ENCODE measurements around the gene ZSCAN1. TPM values are rescaled to one million over a fixed set of nuclear protein-coding genes. Genes with fewer than 3 reads are reported as not detected.

Gene ZSCAN1
- polyA plus RNA-seq, 1 of the 3 experiments (the other 2 are of a cell fraction): not detected

DNA sequence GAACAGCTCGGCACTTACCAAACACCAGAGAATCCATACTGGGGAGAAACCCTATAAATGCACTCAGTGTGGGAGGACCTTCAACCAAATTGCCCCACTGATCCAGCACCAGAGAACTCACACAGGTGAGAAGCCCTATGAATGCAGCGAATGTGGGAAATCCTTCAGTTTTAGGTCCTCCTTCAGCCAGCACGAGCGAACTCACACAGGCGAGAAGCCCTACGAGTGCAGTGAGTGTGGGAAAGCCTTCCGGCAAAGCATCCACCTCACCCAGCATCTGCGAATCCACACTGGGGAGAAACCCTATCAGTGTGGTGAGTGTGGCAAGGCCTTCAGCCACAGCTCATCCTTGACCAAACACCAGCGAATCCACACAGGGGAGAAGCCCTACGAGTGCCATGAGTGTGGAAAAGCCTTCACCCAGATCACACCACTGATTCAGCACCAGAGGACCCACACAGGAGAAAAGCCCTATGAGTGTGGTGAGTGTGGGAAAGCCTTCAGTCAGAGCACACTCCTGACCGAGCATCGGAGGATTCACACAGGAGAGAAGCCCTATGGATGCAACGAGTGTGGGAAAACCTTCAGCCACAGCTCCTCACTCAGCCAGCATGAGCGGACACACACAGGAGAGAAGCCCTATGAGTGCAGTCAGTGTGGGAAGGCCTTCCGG is 33.6 kb downstream of the ZSCAN1 start (continued):
- TF ChIP-seq CHD2 (IDR thresholded peaks at IDR 0.05; ENCODE audit: low read length, partially characterized antibody) (no peak), YY1 (IDR thresholded peaks at IDR 0.05; ENCODE audit: low read depth) (no peak), TEAD4 (IDR thresholded peaks at IDR 0.05; ENCODE audit: borderline replicate concordance, insufficient read depth) (no peak)

DNA sequence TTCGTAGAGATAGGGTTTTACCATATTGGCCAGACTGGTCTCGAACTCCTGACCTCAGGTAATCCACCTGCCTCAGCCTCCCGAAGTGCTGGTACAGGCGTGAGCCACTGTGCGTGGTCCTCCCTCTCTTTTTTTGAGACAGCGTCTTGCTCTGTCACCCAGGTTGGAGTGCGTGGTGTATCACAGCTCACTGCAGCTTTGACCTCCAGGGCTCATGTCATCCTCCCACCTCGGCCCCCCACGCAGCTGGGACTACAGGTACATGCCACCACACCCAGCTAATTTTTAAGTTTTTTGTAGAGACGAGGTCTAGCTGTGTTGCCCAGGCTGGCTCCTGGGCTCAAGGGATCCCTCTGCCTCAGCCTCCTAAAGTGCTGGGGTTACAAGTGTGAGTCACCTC is 46.0 kb downstream of the ZSCAN1 start:
- Histone ChIP-seq H3K4me1 (ENCODE audit: control insufficient read depth in 1 of 2, insufficient read depth in 2 of 2, low read depth in 1 of 2, low read length in 1 of 2) (no peaks in the 10 kb centered on the region), H3K9me3 (no peaks in the 10 kb centered on the region), H3K9ac (no peak overlapping the region), H2AFZ (ENCODE audit: low read depth) (no peak overlapping the region), H3K27me3 (ENCODE audit: insufficient read depth) (no peaks in the 10 kb centered on the region), H3K36me3 (replicated peaks in 1 of 2; ENCODE audit: control insufficient read depth in 1 of 2, insufficient read depth in 2 of 2, low read length in 1 of 2) (no peaks in the 10 kb centered on the region), H3K27ac (ENCODE audit: low read depth in 2 of 2, low read length in 1 of 2) (no peak overlapping the region), H3F3A (replicated peaks; ENCODE audit: insufficient read depth) (no peaks in the 10 kb centered on the region), H3K4me2 (no peak overlapping the region), H3K79me2 (ENCODE audit: insufficient read depth) (no peaks in the 10 kb centered on the region), H3K4me3 (ENCODE audit: low read depth in 2 of 2, low read length in 1 of 2) (no peak overlapping the region), H4K20me1 (ENCODE audit: insufficient read depth) (no peaks in the 10 kb centered on the region), H3K9me2 (no peaks in the 10 kb centered on the region)
- ChIA-PET CTCF (no interaction called here), POLR2A (no interaction called here)
- no peak for DNase-seq
- WGBS (ENCODE audit: low lambda C conversion rate): 16% methylated on average over 10 of the region's 10 CpGs
- TF ChIP-seq, protein P1, sequence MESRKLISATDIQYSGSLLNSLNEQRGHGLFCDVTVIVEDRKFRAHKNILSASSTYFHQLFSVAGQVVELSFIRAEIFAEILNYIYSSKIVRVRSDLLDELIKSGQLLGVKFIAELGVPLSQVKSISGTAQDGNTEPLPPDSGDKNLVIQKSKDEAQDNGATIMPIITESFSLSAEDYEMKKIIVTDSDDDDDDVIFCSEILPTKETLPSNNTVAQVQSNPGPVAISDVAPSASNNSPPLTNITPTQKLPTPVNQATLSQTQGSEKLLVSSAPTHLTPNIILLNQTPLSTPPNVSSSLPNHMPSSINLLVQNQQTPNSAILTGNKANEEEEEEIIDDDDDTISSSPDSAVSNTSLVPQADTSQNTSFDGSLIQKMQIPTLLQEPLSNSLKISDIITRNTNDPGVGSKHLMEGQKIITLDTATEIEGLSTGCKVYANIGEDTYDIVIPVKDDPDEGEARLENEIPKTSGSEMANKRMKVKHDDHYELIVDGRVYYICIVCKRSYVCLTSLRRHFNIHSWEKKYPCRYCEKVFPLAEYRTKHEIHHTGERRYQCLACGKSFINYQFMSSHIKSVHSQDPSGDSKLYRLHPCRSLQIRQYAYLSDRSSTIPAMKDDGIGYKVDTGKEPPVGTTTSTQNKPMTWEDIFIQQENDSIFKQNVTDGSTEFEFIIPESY (IDR thresholded peaks at IDR 0.05; ENCODE audit: borderline replicate concordance, low read depth): no peak
- TF ChIP-seq, protein P2, sequence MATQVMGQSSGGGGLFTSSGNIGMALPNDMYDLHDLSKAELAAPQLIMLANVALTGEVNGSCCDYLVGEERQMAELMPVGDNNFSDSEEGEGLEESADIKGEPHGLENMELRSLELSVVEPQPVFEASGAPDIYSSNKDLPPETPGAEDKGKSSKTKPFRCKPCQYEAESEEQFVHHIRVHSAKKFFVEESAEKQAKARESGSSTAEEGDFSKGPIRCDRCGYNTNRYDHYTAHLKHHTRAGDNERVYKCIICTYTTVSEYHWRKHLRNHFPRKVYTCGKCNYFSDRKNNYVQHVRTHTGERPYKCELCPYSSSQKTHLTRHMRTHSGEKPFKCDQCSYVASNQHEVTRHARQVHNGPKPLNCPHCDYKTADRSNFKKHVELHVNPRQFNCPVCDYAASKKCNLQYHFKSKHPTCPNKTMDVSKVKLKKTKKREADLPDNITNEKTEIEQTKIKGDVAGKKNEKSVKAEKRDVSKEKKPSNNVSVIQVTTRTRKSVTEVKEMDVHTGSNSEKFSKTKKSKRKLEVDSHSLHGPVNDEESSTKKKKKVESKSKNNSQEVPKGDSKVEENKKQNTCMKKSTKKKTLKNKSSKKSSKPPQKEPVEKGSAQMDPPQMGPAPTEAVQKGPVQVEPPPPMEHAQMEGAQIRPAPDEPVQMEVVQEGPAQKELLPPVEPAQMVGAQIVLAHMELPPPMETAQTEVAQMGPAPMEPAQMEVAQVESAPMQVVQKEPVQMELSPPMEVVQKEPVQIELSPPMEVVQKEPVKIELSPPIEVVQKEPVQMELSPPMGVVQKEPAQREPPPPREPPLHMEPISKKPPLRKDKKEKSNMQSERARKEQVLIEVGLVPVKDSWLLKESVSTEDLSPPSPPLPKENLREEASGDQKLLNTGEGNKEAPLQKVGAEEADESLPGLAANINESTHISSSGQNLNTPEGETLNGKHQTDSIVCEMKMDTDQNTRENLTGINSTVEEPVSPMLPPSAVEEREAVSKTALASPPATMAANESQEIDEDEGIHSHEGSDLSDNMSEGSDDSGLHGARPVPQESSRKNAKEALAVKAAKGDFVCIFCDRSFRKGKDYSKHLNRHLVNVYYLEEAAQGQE (IDR thresholded peaks at IDR 0.05; ENCODE audit: low read depth, low read length): no peak
- TF ChIP-seq RCOR1 (IDR thresholded peaks at IDR 0.05; ENCODE audit: low read length) (no peak), FOXM1 (IDR thresholded peaks at IDR 0.05; ENCODE audit: low read depth) (no peak), NFIC (IDR thresholded peaks at IDR 0.05; ENCODE audit: borderline replicate concordance) (no peak), RXRA (IDR thresholded peaks at IDR 0.05; ENCODE audit: borderline replicate concordance, low read depth) (no peak), SIN3A (IDR thresholded peaks at IDR 0.05; ENCODE audit: borderline replicate concordance, low read depth, low read length) (no peak), NRF1 (IDR thresholded peaks at IDR 0.05; ENCODE audit: low read depth, low read length) (no peak), GATA2 (CRISPR knock-in tag; IDR thresholded peaks at IDR 0.05) (no peak), MEF2A (IDR thresholded peaks at IDR 0.05; ENCODE audit: borderline replicate concordance, low read depth) (no peak), POLR2AphosphoS5 (IDR thresholded peaks at IDR 0.05; ENCODE audit: low read depth, low read length) (no peak), TAF1 (IDR thresholded peaks at IDR 0.05; ENCODE audit: borderline replicate concordance, low read depth, low read length) (no peak), MXI1 (IDR thresholded peaks at IDR 0.05; ENCODE audit: low read depth, low read length) (no peak), RAD21 (IDR thresholded peaks at IDR 0.05; ENCODE audit: low read length) (no peak)
- TF ChIP-seq, protein P3, sequence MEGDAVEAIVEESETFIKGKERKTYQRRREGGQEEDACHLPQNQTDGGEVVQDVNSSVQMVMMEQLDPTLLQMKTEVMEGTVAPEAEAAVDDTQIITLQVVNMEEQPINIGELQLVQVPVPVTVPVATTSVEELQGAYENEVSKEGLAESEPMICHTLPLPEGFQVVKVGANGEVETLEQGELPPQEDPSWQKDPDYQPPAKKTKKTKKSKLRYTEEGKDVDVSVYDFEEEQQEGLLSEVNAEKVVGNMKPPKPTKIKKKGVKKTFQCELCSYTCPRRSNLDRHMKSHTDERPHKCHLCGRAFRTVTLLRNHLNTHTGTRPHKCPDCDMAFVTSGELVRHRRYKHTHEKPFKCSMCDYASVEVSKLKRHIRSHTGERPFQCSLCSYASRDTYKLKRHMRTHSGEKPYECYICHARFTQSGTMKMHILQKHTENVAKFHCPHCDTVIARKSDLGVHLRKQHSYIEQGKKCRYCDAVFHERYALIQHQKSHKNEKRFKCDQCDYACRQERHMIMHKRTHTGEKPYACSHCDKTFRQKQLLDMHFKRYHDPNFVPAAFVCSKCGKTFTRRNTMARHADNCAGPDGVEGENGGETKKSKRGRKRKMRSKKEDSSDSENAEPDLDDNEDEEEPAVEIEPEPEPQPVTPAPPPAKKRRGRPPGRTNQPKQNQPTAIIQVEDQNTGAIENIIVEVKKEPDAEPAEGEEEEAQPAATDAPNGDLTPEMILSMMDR (IDR thresholded peaks at IDR 0.05): no peak
- TF ChIP-seq, protein P4, sequence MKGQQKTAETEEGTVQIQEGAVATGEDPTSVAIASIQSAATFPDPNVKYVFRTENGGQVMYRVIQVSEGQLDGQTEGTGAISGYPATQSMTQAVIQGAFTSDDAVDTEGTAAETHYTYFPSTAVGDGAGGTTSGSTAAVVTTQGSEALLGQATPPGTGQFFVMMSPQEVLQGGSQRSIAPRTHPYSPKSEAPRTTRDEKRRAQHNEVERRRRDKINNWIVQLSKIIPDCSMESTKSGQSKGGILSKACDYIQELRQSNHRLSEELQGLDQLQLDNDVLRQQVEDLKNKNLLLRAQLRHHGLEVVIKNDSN (IDR thresholded peaks at IDR 0.05; ENCODE audit: borderline replicate concordance, low read depth): no peak
- TF ChIP-seq, protein P5, sequence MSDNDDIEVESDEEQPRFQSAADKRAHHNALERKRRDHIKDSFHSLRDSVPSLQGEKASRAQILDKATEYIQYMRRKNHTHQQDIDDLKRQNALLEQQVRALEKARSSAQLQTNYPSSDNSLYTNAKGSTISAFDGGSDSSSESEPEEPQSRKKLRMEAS (IDR thresholded peaks at IDR 0.05; ENCODE audit: low read depth): no peak

Measured in SK-N-SH (cell line).